Bronchus fibroblast of lung (primary cell): ENCODE measurements around the gene SUCLA2. TPM values are rescaled to one million over a fixed set of nuclear protein-coding genes. Genes with fewer than 3 reads are reported as not detected.

Experiments used
- total RNA-seq: library from RNA; depleted of rRNA; stranded (reverse); fragments of >200 nt; gene quantifications from 2 replicates; pipeline ENCODE4 v1.2.3, GENCODE V29; 2015

Gene SUCLA2
- total RNA-seq, result 25.9 and 34.3 TPM in 2 replicates

DNA sequence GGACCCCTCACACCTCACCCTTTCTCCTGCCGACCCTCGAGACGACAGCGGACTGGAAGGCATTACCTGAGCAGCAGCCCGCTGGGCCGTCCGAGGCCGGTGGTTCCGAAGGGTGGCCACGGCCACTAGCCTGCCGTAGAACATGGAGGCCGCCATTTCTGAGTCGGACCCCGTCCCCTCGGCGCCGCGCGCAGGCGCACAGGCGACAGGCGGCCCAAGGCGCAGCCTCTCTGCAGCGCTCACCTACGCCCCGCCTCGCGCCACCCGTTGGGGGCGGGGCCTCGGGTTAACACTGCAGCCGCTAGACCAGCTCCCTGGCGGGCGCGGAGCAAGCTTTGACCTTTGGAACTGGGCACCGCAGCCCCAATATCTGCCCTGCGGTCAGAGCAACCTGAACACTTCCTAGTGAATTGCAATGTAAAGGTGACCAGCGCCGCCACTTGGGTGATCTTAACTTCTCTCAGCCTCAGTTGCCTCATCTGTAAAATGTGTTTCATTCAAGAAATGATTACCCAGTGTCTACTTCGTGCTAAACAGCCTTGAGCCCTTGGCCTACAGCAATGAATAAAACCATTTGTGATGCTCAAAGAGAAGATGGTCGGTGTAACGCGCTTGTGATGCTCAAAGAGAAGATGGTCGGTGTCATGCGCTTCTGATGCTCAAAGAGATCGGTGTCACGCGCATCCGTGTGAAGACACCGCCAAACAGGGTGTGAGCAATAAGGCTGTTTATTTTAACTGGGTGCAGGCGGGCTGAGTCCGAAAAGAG, at the start of gene SUCLA2:
Gene SUCLA2, minus strand, starts transcription at position 160 of the 768 bp plus-strand sequence. Its CDS starts 4 bp downstream, at position 156.

DNA sequence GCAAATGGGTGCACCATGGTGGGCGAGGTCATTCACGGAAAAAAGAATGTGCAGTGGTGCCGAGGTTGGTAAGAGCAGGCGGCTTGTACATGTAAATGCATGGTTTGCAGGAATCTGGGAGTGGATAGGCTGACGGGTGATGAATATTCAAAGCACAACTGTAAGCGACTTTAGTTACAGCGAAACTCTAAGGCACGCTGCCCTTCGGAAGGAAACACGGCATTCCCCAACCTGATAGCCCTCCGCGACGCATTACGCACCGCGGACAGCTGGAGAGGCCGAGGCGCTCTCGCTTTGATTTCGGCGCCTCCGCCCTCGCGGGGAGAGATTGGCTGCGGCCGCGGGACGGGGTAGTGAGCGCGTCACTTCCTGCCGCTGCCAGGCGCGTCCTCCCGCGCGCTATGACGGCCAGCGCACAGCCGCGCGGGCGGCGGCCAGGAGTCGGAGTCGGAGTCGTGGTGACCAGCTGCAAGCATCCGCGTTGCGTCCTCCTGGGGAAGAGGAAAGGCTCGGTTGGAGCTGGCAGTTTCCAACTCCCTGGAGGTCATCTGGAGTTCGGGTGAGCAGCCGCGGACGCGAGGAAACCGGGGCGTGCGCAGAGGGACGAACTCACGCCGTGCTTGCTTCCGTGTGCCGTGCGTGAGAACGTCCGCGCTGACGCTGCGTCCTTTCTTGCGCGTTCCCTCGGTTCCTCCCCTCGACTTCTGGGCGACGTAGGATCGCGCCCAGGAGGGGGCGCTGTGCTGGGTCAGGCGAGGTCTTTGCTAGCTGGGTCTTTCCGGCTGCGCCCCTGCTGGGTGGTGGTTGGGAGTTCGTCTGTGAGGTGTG, 36.5 kb upstream of the SUCLA2 start, which contains the start of gene NUDT15:
Gene NUDT15, plus strand, starts transcription at position 381 of the 828 bp plus-strand sequence. Its CDS starts 21 bp downstream, at position 402.

Other genes with a start within 250 kb of the SUCLA2 start
- 24.8 and 30.3 TPM in 2 replicates for gene NUDT15, start 36.5 kb upstream of the SUCLA2 start, total RNA-seq
- gene MED4, start 93.8 kb upstream of the SUCLA2 start, total RNA-seq, result 22.4 and 30.3 TPM in 2 replicates
- gene ITM2B, start 231.9 kb upstream of the SUCLA2 start, total RNA-seq, result 75.2 and 83.4 TPM in 2 replicates